ENCODE results near the gene REXO1. TPM values are rescaled to one million over a fixed set of nuclear protein-coding genes. Genes with fewer than 3 reads are reported as not detected.

The REXO1 gene
- total and polyA plus RNA-seq, 2 of the 8 experiments (the other 6 are each of a cell fraction or from before 2014, with no cell fraction given): 42.4 to 44.3 TPM

- TF ChIP-seq CBX8 (IDR thresholded peaks at IDR 0.05; ENCODE audit: borderline replicate concordance, low read depth, low read length) (no peak), CTBP2 (IDR thresholded peaks at IDR 0.05; ENCODE audit: borderline replicate concordance, insufficient read depth, insufficient read length, low read length) (no peak), CTCF (IDR thresholded peaks at IDR 0.05; ENCODE audit: control extremely low read depth in 1 of 3, insufficient read depth in 1 of 3, low read depth in 1 of 3, low read length in 3 of 3) (peak; percentile 87 to 96 (median 89)), MAFK (IDR thresholded peaks at IDR 0.05; ENCODE audit: low read depth, low read length) (no peak), SIX5 (IDR thresholded peaks at IDR 0.05; ENCODE audit: low read depth, low read length) (no peak), SP2 (IDR thresholded peaks at IDR 0.05; ENCODE audit: low read length) (no peak), NANOG (IDR thresholded peaks at IDR 0.05; ENCODE audit: insufficient read depth, low read depth, low read length, poor library complexity, severe bottlenecking) (no peak), BACH1 (IDR thresholded peaks at IDR 0.05; ENCODE audit: low read length) (no peak), SP1 (IDR thresholded peaks at IDR 0.05; ENCODE audit: low read depth, low read length) (no peak), EGR1 (IDR thresholded peaks at IDR 0.05; ENCODE audit: borderline replicate concordance, low read depth, low read length) (no peak), TBP (IDR thresholded peaks at IDR 0.05; ENCODE audit: low read depth, low read length) (no peak), HDAC6 (IDR thresholded peaks at IDR 0.05; ENCODE audit: low read depth, low read length) (no peak), RNF2 (IDR thresholded peaks at IDR 0.05; ENCODE audit: borderline replicate concordance, low read depth, low read length, missing control alignments, poor library complexity, severe bottlenecking) (no peak), SIN3A (conservative IDR thresholded peaks at IDR 0.05 in 1 of 2, IDR thresholded peaks at IDR 0.05 in 1 of 2; ENCODE audit: low read depth in 1 of 2, low read length in 2 of 2) (0 out of 4 replicates have a peak, but pooled peaks of 1 of the 2 experiments have one; percentile 17), BRCA1 (IDR thresholded peaks at IDR 0.05; ENCODE audit: low read depth, low read length) (no peak), JUN (IDR thresholded peaks at IDR 0.05; ENCODE audit: low read depth, low read length) (no peak), CHD1 (IDR thresholded peaks at IDR 0.05; ENCODE audit: low read depth, low read length) (no peak), HDAC2 (IDR thresholded peaks at IDR 0.05; ENCODE audit: borderline replicate concordance in 1 of 2, low read depth in 2 of 2, low read length in 2 of 2) (no peak)
Observed at GRCh38 chr19:1767464-1767933, 80.8 kb downstream of the REXO1 start (continued).

Data from H1 (cell line).